22Rv1 (cell line): ENCODE results near the gene NRIP1.

ENCODE experiments used
- CTCF ChIP-seq: fragments of 450-650 bp; IDR thresholded peaks from 2 replicates; pipeline ENCODE4 v1.5.1; 2017; ENCODE audit warnings: mild to moderate bottlenecking
- ZFX ChIP-seq: fragments of 450-650 bp; IDR thresholded peaks from 2 replicates; pipeline ENCODE4 v1.6.1; 2017; ENCODE audit warnings: antibody characterized with exemption, borderline replicate concordance

GRCh38 chr21:15001113-15001512 lies 63.7 kb downstream of the NRIP1 start:
- no peak for TF ChIP-seq CTCF
- no peak for TF ChIP-seq ZFX
